T-helper 9 cell (primary cell): ENCODE measurements around the gene PHTF1.
"Not testable (repeated sequence)": the region's sequence is repeated elsewhere in the genome, so short reads cannot be mapped to it uniquely, and the experiment has no call there.

Experiments used
- DNase-seq: peaks from one replicate; pipeline ENCODE4 v3.0.0-alpha.2; 2020

Gene PHTF1

GRCh38 chr1:113717506-113717905 lies 41.8 kb downstream of the PHTF1 start:
- not testable (repeated sequence) for DNase-seq

DNA sequence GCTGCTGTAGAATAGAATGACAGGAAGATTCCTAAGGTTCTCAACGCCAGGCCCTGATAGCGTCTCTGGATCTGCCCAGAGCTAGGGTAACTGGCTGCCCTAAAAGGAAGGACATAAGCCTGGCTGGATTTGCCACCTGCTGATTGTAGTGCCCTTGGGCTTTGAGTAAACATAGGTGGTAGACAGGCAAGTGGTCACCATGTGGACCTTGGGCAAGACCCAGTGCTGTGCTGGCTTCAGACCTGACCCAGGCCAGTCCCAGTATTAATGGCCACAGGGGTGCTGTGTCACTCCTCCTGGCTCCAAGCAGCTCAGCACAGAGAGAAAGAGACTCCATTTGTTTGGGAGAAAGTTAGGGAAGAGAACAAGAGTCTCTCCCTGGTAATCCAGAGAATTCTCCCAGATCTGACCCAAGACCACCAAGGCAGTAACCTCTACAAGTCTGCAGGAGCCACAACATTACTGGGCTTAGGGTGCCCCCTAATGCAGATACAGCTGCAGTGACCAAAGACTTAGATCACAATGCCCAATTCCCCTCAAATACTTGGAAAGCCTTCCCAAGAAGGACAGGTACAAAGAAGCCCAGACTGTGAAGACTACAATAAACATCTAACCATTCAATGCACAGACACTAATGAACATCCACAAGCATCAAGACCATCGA lies 44.5 kb downstream of the PHTF1 start:
- no peak for DNase-seq

DNA sequence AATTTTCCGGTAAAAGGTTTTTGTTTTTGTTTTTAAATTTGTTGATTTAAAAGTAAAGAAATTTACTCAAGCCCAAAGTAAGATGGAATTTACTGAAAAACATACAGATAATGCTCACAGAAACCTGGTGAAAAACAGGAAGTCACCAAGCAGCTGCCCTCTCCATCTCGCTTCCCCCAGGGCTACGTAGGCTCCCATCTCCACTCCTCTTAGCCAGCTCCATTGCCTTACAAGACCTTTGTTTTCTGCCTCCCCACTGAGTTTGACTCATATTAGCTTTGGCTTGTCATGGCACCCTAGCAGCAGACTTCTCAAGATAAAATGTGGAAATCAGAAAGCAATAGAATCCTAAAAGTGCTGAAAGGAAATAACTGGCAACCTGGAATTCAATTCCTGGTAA lies 57.9 kb downstream of the PHTF1 start:
- no peak for DNase-seq

GRCh38 chr1:113694910-113695309 lies 64.4 kb downstream of the PHTF1 start:
- no peak for DNase-seq

DNA sequence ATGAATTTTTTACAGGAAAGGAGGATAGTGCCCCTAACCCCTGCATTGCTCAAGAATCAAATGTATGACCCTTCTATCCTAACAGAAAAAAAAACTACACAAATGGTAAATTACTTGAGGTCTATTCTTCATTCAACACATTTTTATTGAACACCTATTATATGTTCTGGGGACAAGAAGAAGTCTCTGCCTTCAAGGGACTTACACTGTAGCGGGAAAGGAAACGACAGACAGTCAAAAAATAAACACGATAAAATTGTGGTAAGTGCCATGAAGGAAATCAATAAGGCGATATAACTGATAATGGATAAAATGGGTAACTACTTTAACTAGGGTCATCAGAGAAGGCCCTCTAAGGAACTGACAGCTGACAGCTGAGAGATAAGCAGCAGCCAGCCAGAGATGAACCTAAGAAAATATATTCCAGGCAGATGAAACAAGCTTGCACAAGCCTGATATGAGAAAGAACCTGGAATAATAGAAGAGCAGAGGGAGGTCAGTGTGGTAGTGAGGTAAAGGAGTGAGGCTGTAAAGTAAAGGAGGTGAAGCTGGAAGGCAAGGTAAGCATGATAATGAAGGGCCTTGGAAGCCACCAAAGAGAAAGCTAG lies 66.4 kb downstream of the PHTF1 start:
- no peak for DNase-seq

DNA sequence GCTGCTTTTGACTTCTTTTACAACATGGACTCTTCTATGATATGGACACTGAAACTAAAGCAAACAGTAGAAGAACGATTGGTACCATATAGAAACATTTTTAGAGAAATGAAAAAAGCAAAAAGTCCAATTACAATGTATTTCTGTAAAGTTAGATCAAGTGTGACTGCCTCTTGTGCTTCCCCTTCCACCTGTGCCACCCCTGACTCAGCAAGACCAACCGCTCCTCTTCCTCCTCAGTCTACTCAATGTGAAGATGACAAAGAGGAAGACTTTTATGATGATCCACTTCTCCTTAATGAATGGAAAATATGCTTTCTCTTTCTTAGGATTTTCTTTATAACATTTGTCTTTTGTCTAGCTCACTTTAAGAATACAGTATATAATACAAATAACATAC lies 66.9 kb downstream of the PHTF1 start:
- DNase-seq, result no peak

DNA sequence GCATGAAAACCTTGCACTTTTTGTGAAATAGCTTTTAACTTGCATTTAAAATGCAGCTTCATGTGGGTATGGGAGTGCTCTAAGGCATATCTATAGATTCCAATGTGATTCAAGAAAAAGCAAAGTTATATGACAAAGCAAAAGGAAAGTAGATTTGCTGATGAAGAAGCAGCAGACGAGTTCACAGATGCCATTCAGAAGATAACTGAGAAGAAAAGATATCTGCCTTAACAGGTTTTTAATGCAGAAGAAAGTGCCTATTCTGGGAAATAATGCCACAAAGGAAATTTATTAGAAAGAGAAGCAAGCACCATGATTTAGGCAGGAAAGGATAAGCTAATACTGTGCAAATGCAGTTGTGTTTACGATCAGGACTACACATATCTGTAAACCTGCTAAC lies 68.1 kb downstream of the PHTF1 start:
- DNase-seq, result no peak

DNA sequence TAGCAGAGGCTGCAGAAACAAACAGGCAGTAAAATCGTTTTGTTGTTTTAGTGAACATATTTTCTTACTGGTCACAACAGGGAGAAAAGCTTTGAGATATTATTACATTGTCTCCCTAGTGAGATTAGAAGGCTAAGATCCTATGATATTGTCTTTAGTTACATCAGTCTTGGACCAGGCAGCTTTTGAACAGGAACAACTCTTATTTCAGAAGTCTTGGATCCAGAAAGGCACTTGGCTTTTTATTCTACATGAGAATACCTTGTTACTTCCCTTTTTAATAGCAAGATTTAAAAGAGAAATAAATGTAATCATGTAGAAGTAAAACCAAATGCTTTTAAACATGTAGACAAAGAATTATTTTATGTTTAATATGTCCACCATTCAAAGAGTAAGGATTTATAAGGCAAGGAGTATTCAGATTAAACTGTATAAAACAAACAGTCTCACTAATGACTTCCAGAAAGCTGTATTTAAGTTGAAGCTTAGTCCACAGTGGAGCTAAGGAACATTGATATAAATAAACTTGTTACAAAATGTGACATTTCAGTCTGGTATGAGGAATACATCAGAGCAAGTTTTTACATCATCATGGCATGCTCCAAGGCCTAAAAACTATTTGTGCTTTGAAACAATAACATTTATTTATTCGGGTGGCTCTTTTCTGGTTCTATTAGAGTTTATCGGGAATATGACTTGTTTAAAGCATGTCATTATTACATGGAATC lies 72.2 kb downstream of the PHTF1 start:
- no peak for DNase-seq

DNA sequence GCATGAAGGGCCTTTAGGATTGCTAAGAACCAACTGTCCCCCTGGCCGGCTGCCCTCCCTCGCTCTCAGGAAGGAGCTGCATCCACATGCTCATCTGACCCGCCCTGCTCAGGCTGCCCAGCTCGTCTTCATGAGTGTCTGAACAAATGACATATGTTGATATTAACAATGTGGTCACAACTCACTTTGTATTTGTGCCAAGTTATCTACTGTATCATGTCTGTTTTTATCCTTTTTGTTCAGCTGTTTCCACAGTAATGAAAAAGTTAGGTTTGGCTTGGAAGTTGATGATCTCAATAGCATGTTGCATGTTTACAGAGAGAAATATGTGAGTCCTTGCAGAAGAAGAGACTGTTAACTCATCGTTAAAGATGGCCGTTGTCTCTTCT lies 75.1 kb downstream of the PHTF1 start:
- no peak for DNase-seq

GRCh38 chr1:113683384-113684152 lies 75.7 kb downstream of the PHTF1 start:
- DNase-seq, result no peak

GRCh38 chr1:113681596-113682337 lies 77.5 kb downstream of the PHTF1 start:
- DNase-seq, result no peak

DNA sequence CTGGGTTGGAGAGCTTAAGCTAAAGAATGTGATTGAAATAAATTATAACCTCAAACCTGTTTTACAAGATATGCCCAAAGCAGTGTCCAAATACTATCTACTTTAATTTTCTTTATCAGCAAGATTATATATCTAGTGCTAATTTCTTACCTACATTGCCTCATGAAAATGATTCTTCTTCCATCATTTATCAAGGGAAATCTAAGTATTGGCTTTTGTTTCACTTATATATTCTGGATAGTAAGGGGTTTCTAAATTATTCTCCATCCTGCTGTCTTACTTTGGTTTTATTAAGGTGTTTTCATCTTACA lies 81.2 kb downstream of the PHTF1 start:
- no peak for DNase-seq

DNA sequence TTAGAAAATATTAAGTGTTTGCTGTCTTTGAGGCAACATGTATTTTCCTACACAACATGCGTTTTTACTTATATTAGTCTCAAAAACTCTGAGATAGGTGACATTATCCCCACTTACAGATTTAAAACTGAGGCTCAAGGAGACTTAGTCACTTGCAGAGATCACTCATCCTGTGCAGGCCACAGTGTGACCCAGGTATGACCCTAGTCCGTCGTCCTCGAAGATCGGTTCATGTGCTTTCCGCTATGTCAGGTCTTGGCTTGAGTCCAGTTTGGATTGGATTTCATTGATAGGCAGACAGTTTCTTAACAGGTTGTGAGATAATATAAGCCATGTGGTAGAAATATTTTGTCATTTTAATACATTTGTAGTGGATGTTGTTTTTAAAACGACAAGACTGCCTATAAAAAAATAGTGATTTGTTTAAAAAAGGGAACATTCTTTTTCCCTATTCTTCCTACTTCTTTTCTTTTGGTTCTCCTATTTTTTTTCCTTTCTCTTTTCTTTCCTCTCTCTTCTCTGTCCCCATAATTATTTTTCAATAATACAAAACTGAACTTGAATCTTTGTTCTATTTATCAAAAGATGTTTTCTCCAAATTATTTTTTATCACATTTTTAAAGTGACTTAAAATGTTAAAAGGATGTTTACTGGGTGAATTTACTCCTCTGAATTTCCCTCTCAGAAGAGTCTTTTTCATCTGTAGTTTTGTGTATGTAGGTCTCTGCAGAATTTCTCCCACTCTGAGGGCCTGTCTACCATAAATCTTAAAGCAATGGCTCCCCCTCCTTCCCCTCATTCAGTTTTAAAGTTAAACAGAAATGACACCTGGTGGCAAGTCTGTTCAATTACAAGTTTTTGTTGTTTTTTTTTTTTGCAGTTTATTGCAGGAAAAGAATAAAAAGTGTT lies 81.8 kb downstream of the PHTF1 start:
- no peak for DNase-seq

DNA sequence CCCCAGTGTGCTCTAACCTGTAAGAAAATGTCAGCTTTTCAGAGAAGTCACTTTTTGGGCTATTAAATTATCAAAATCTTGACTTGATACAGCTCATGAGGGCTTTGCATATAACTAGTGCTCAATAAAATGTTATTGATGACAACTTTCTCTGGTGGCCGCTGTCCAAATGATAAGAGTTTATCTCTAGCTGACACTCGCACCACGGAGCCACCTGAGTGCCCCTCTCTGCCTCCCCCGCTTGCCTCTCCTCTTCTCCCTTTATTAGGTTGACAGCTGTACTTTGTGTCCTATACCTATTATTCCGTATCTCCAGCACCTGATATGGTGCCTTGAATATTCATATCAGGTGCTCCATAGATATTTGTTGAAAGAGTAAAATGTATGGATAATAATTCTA lies 82.8 kb downstream of the PHTF1 start:
- DNase-seq, result no peak

- no peak for DNase-seq
Measured at GRCh38 chr1:113675302-113675701, 84.0 kb downstream of the PHTF1 start.

- DNase-seq, result no peak
Measured at GRCh38 chr1:113674591-113674990, 84.7 kb downstream of the PHTF1 start.

GRCh38 chr1:113672491-113672890 lies 86.8 kb downstream of the PHTF1 start:
- DNase-seq, result no peak

GRCh38 chr1:113670650-113671049 lies 88.6 kb downstream of the PHTF1 start:
- no peak for DNase-seq

- DNase-seq, result no peak
Measured at GRCh38 chr1:113669988-113670387, 89.3 kb downstream of the PHTF1 start.

DNA sequence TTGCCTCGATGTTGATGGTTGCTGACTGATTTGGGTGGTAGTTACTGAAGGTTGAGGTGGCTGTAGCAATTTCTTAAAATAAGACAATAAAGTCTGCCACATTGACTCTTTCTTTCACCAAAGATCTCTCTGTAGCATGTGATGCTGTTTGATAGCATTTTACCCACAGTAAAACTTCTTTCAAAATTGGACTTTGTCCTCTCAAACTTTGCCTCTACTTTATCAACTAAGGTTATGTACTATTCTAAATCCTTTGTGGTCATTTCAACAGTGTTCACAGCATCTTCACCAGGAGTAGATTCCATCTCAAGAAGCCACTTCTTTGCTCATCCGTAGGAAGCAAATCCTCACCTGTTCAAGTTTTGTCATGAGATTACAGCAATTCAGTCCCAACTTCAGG lies 93.2 kb downstream of the PHTF1 start:
- DNase-seq, result no peak

GRCh38 chr1:113665071-113665470 lies 94.2 kb downstream of the PHTF1 start:
- no peak for DNase-seq
